Umbilical cord (tissue), 2 donors: ENCODE results near the gene DLD. TPM values are rescaled to one million over a fixed set of nuclear protein-coding genes. Genes with fewer than 3 reads are reported as not detected.
"Not testable (repeated sequence)": the region's sequence is repeated elsewhere in the genome, so short reads cannot be mapped to it uniquely, and the experiment has no call there.

Experiments
- DNase-seq: peaks from one replicate; pipeline ENCODE4 v3.0.0-alpha.2; 2015; ENCODE audit warnings: low spot score
- total RNA-seq: library from RNA; depleted of rRNA; stranded (reverse); fragments of >200 nt; gene quantifications from one replicate; pipeline ENCODE4 v1.2.3, GENCODE V29; 2014; ENCODE audit warnings: low replicate concordance; ENCODE audit not compliant: insufficient read depth

Gene DLD
- total RNA-seq, 1 donor from 2014 or later, result 69.1 TPM

- DNase-seq, result no peak
Observed at GRCh38 chr7:107917763-107918651, 27.0 kb downstream of the DLD start.

- DNase-seq, result no peak
Observed at GRCh38 chr7:107918948-107919347, 28.0 kb downstream of the DLD start.

GRCh38 chr7:107920048-107920772 is 29.2 kb downstream of the DLD start:
- no peak for DNase-seq

GRCh38 chr7:107921826-107922225 is 30.8 kb downstream of the DLD start:
- DNase-seq, result not testable (repeated sequence)

- DNase-seq, result no peak
Observed at GRCh38 chr7:107922886-107923285, 31.9 kb downstream of the DLD start.

DNA sequence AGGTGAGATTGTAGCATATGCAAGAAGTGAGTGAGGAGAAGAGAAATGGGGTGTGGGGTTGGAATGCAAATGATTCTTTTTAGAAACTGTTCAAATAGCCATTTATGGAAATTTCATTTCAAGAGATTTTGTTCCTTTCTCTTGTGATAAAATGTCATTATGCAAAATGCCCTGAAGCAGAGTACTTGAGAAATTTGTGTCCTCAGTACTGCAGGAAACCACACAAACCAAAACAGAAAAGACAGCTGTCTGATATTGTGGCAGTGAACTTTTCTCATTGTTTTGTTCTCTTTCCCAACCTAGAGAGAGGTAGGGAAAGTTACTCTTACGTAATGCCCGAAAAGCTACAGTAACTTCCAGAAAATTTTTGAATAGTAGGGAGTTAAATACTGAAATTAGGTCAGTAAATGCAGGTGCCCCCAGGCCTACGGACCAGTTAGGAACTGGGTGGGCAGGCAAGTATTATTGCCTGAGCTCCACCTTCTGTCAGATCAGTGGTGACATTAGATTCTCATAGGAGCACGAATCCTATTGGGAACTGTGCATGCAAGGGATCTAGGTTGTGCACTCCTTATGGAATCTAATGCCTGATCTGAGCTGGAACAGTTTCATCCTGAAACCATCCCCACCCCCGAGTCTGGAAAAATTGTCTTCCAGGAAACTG is 34.0 kb downstream of the DLD start:
- DNase-seq, result no peak

DNA sequence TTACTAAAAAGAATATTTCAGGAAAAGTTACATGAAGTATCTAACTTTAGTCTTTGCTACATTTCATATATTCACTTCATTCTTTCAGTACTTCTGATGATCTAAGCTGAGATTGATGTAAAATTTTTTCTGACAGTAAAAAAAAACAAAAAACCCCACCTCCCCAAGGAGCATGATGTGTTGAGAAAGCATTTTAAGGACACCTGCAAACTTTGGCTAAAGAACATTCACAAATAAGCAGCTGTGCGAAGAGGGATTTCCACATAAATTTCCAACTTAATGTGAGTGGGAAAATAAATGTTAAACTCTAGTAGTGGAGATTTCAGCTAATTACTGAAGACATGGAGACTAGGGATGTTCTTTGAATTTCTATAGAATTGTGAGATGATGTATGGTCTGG is 35.5 kb downstream of the DLD start:
- DNase-seq, result no peak

DNA sequence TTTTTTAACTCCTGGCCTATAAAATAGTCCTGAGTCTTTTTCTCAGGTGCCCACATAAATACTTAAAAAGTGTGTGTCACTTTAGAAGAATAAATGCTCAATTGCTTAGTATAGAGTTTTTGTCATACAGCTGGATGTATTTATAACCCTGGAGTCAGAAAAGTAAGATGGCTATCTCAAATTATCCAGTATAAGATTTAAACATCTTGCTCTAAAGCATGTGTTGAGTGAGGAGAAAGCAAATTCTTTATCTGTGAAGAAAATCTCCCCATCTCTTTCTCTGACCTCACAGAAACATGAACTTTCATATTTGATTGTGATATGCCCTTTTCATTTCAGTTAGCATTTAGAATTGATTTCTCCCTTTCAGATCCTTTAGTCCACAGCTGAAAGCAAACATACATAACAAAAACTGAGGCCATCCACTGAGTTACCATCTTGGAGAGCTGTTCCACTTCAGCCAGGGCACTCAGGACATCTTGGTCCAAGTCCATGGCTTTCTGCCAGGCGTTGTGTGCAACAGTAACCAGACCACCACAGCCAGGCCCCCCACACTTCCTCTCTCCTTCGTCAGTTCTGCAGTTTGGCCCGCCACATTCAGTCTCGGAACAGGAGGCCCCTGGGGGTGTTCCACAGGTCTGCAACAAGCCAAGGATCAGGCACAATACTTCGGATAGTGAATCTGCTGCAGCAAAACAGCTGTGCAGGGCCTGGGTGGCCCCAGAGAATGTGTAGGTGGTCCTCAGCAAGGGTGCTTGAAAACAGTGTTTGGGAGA is 40.9 kb downstream of the DLD start:
- no peak for DNase-seq

DNA sequence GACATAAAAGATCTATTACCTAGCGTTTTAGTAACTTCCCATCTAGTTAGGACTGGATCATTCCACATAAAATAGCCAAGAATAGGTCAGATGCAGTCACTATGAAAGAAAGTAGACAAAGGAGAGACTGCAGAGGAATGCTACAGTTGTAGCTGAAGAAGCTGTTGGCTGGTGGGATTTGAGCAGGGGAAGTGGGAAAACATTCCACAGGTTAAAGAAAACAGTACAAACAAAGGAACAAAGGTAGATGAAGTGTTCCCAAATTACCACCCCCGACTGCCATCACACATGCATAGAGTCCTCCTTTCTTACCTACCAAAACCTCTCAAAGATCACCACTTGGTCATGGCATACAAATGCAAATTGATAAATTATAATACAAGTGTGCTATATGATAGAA is 41.8 kb downstream of the DLD start:
- no peak for DNase-seq

- DNase-seq, result peak; percentile 79
Observed at GRCh38 chr7:107933386-107934013, 42.5 kb downstream of the DLD start.

DNA sequence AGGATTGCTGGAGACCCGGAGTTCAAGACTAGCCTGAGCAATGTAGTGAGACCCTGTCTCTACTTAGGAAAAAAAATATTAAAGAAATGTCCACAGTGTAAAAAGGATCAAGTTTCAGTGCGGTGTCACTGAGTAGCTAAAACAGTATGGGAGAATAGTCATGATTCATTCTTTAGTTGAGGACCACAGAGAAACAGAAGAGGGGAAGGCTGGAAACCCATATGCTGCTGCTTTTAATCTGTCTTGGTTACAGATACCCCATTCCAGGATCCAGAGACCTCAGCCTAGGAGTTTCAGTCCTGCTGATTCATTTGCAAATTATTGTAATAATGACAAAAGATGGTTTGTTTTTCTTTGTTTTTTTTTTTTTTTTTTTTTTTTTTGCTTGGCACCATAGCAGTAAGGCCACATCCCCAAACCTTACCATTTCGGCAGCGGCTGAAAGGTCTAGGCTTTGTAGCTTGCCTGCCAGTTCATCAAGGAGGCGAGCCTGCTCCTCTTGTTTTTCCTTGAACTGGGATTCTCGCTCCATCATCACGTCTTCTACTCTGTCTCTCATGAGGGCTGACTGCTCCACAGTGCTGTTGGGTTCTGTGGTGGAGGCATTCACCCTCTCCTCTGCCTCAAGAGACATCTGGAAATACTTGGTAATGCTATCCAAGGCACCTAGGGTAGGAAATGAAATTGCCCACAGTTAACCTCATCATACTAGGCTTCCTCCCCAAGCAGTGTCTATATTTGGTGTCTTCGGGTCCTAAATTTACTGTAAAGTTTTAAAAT is 44.2 kb downstream of the DLD start:
- DNase-seq, result no peak

GRCh38 chr7:107936312-107936711 is 45.3 kb downstream of the DLD start:
- DNase-seq, result no peak

GRCh38 chr7:107937531-107937930 is 46.5 kb downstream of the DLD start:
- peak; percentile 91 for DNase-seq

GRCh38 chr7:107938456-107939250 is 47.7 kb downstream of the DLD start:
- DNase-seq, result peak; percentile 88

- peak; percentile 81 for DNase-seq
Observed at GRCh38 chr7:107939573-107940489, 48.8 kb downstream of the DLD start.

DNA sequence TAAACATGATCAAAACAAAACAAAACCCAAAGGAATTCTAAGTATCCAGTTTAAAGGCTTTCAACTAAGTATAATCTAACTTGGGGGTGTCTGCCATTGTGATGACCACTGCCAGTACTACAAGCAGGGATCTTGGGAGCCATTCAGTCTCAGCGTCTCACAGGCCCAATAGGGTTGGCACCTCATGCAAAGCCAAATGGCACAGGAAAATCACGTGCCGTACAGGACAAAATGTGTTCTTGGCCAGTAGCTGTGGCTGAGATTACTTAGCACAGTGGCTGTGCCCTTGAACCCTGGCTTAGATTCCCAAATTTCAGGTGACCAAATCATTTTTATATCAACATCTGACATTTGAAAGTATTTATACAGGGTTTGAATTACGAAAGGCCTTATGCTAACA is 50.0 kb downstream of the DLD start:
- no peak for DNase-seq

- DNase-seq, result no peak
Observed at GRCh38 chr7:107943018-107943417, 52.0 kb downstream of the DLD start.

- DNase-seq, result no peak
Observed at GRCh38 chr7:107944411-107945169, 53.6 kb downstream of the DLD start.
